ENCODE measurements around the gene FRYL. TPM values are rescaled to one million over a fixed set of nuclear protein-coding genes. Genes with fewer than 3 reads are reported as not detected.

Gene FRYL
- total and polyA plus RNA-seq, 2 of the 8 experiments (the other 6 are each of a cell fraction or from before 2014, with no cell fraction given), result 8.0 to 36.5 TPM

DNA sequence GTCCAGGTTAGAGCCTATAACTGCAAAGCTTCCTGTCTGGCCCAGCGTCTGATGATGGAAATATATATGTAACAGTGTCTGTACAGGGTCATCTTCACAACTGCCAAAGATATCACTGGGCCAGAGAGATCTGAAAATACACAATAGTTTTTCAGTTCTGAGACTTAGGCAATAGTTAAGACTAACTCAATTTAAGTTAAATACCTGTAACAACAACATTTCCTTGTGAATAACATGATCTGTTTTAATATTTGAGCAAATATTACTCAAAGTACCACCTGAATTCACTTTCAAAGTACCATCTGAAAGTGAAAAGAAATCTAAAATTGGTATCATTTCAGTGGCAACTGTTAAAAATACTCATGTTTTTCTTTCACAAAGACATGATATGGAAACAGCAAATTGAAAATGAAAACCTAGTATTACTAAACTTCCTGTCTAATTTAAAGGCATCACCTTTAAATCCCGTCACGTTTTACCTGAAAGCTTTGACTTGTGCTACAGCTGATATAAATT, 280.5 kb downstream of the FRYL start (continued):
- TF ChIP-seq SRF (IDR thresholded peaks at IDR 0.05; ENCODE audit: low read depth, low read length) (no peak), CHD1 (IDR thresholded peaks at IDR 0.05; ENCODE audit: low read depth, low read length) (no peak), POU5F1 (IDR thresholded peaks at IDR 0.05; ENCODE audit: low read depth, low read length) (no peak), SIN3A (conservative IDR thresholded peaks at IDR 0.05 in 1 of 2, IDR thresholded peaks at IDR 0.05 in 1 of 2; ENCODE audit: low read depth in 1 of 2, low read length in 2 of 2) (no peak), HDAC6 (IDR thresholded peaks at IDR 0.05; ENCODE audit: low read depth, low read length) (no peak), RBBP5 (IDR thresholded peaks at IDR 0.05; ENCODE audit: borderline replicate concordance, low read depth, low read length) (no peak), BCL11A (IDR thresholded peaks at IDR 0.05; ENCODE audit: low read depth in 2 of 2, low read length in 2 of 2) (no peak)

All from H1 (cell line).